Activated CD8-positive, alpha-beta memory T cell treated with anti-CD3 and anti-CD28 coated beads, Interleukin-2, amount 50 U/mL, for 1 hour (primary cell): ENCODE data around the gene KCNK7.

ENCODE experiments used
- DNase-seq: peaks from one replicate; pipeline ENCODE4 v3.0.0-alpha.2; 2020; ENCODE audit errors: extremely low read depth

Gene KCNK7

DNA sequence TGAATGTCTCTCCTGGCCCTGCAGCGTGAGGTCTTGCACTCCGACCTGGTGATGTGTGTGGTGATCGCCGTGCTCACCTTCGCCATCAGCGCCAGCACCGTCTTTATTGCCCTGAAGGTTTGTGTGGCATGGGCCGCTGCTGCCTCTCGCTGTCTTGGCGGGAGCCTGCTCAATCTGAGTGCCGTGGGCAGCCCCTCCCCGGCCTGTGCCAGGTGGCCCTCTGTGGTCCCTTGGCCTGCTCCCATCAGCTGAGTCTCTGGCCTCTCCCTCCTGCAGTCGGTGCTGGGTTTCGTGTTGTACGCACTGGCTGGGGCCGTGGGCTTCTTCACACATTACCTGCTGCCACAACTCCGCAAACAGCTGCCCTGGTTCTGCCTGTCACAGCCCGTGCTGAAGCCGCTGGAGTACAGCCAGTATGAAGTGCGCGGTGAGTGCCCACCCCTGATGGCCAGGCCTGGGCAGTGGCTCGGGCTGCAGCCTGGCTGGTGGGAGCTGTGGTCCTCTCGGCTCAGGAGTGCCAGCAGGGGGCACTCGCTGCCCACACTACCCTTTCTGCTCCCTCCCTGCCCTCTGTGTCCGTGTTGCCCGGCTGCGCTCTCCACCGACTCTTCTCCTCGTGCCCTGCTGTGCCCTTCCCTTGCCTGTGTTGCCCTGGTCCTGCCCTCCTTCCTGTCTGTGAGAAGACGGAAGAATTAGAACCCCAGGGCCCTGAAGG, 30.2 kb upstream of the KCNK7 start:
- no peak for DNase-seq

DNA sequence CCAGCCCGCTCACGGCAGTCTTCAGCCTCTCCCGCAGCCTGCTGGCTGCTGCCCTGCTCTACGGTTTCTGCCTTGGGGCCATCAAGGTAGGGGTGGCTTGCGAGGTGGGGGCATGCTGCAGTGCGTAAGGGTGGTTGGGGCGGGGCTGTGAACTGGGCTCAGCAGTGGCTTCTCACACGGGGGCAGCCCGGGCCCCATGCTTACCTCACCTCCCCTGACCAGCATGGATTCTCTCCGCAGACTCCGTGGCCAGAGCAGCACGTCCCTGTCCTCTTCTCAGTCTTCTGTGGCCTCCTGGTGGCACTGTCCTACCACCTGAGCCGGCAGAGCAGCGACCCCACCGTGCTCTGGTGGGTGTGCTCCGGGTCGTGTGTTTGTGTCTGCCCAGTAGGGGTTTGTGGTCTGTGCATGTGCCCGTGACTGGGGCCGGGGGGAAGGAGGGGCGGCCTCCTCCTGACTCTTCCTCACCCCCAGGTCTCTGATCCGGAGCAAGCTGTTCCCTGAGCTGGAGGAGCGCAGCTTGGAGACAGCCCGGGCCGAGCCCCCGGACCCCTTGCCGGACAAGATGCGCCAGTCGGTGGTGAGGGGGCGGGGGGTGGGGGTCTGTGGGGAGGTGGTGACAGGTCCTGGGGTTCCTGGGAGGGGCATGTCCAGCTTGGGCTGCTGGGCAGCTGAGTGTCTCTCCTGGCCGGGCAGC, 29.5 kb upstream of the KCNK7 start:
- DNase-seq: no peak

DNA sequence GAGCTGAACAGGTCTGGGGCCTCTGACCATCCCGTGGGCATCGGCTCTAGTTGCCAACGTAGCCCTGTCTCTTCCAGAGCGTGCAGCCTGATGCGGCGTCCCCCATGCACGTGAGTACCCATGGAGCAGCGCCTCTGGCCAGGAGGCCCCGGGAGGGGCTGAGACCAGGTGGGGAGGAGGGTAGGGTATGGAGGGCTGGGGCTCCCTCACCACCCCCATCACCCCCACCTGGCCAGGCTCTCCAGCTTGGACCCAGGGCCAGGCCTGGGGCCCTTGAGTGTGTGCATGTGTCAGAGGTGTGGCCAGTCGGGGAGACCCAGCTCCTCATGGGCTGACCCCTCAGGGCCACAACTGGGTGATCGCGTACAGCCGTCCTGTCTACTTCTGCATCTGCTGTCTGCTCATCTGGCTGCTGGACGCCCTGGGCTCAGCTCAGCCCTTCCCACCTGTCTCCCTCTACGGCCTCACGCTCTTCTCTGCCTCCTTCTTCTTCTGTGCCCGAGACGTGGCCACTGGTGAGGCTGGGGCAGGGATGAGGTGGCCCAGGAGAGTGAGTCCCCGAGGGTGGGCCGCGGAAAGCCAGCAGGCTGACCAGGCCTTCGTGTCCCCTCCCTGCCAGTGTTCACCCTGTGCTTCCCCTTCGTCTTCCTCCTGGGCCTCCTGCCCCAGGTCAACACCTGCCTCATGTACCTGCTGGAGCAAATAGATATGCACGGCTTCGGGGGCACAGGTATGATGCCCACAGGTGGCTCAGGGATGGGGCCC, 28.4 kb upstream of the KCNK7 start:
- no peak for DNase-seq

DNA sequence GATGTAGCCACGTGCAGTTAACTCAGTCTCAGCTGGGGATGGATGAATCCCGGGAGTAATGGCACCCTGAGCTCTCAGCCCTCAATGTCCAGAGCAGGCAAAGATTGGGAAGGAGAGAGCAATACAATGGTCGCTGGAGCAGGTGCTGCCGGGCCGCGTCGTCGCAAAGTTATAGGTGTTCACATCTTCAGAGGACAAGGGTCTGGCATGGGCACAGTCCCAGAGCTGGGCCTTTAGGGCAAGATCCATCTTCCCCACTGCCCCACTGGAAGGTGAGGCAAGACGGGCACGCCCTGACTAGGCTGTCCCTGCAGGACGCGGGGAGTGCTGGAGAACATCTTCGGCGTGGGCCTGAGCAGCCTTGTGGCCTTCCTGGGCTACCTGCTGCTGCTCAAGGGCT, 27.6 kb upstream of the KCNK7 start:
- DNase-seq: no peak

DNA sequence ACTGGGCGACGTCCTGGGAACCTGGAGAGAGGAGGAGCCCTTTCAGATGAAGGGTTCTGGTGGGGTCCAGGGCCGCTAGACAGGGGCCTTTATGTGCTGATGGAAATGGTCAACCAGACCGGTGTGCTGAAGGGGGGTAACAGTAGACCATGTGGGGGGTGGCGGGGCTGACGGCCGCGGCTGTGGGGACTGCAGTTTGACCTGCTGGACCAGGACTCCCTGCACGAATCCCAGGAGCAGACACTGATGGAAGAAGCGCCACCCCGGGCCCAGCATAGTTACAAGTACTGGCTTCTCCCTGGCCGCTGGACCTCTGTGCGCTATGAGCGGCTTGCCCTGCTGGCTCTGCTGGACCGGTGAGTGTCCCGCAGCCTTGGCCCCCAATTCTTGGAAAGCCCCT, 26.4 kb upstream of the KCNK7 start:
- no peak for DNase-seq

DNA sequence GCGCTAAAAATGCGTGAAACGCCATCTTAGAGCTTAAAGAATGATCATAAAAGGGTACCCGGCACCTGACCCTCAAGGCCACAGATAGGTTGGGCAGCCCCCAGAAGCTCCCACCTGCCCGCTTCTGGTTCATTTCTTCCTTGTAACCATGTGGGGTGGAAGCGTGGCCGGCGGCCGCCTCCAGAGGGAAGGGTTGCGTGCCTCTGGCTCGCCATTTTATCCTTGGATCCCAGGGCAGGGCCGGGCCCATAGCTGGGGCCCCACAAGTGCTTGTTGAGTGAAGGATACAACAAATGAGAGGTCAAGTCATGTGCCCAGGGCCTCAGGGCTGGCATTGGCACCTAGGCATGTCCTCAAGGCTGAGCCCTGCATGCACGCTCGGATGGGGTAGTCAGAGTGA, 25.9 kb upstream of the KCNK7 start:
- no peak for DNase-seq

DNA sequence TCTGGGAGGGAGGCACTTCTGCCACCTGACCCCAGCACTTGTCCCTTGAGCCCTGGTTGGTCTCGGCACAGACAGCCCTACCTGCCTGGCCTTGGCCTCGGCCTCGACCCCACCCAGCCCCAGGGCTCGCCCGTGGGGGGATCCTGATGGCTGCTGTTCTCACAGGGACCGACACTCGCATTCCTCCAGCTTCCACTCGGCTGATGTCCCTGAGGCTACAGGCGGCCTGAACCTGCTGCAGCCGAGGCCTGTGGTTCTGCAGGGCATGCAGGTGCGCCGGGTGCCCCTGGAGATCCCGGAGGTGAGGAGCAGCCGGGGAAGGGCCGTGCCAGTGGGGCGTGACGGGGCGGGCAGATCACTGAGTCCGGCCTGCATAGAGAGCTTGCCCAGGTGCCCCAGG, 25.1 kb upstream of the KCNK7 start:
- DNase-seq: no peak

DNA sequence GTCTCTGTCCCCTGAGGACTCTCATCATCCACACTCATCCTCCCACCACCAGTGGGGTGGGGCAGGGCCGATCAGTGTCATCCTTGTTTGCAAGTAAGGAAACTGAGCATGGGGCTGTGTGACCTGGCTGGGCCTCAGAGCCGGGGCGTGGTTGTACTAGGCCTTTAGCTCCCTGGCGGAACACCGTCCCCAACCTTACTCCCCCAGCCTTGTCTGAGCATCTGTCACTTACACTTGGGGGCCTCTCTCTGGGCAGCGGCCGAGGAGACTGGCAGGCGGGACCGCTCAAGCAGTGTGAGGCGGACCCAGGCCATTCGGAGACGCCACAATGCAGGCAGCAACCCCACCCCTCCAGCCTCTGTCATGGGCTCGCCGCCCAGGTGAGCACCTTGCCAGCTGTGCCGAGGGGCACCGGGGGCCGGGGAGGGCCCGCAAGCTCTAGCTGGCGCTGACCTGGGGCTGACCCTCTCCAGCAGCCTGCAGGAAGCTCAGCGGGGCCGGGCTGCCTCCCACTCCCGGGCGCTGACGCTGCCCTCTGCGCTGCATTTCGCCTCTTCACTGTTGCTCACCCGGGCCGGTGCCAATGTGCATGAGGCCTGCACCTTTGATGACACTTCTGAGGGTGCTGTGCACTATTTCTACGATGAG, 23.8 kb upstream of the KCNK7 start:
- no peak for DNase-seq

DNA sequence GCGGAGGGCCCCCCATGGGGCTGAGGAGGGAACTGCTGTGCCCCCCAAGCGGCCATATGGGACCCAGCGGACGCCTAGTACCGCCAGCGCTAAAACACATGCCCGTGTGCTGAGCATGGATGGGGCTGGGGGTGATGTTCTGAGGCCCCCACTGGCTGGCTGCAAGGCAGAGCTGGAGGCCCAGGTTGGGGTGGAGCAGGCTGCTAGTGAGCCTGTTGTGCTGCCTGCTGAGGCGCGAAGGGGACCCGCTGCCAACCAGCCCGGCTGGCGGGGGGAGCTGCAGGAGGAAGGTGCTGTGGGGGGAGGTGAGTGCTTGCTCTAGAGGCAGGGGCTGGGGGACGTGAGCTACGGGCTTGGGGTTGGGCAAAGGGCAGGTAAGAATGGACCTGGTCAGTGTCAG, 23.2 kb upstream of the KCNK7 start:
- no peak for DNase-seq

DNA sequence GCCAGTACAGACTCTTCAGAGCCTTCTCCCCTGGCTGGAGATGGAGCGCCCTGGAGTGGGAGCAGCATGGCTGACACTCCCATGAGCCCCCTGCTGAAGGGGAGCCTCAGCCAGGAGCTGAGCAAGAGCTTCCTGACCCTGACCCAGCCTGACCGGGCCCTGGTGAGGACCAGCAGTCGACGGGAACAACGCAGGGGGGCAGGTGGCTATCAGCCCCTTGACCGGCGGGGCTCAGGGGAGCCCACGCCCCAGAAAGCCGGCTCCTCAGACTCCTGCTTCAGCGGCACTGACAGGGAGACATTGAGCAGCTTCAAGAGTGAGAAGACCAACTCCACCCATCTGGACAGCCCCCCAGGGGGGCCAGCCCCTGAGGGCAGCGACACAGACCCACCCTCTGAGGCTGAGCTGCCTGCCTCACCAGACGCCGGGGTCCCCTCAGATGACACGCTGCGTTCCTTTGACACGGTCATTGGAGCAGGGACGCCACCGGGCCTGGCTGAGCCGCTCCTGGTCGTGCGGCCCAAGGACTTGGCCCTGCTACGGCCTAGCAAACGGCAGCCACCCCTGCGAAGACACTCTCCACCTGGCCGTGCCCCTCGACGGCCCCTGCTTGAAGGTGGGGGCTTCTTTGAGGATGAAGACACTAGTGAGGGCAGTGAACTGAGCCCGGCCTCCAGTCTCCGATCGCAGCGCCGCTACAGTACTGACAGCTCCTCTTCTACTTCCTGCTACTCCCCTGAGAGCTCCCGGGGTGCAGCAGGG, 22.6 kb upstream of the KCNK7 start:
- no peak for DNase-seq

DNA sequence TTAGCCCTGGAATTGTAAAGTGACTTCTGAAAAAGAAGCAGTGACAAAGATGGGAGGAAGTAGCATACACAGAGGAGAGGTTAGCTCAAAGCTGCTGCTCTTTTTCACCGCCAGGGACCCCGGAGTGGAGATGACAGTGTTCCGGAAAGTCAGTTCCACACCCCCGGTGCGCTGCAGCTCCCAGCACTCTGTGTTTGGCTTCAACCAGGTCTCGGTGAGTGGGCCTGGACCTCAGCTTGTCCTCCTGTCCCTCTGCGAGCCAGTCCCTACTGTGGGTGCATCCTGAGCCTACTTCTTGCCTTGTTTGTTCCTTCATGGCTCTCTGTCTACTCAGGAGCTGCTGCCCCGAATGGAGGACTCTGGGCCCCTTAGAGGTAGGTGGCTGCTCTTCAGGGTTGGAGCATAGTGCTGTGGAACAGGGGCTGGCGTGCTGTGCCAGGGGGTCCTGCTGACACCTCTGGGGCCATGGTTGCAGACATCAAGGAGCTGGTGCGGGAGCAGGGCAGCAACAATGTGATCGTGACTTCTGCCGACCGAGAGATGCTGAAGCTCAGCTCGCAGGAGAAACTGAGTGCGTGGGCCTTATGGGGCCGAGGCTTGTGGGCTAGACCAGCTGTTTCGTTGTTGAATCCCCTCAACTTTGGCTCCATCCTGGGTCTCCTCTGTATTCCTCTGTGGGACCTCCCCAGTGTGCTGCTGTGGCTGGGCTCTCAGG, 21.7 kb upstream of the KCNK7 start:
- DNase-seq: no peak

DNA sequence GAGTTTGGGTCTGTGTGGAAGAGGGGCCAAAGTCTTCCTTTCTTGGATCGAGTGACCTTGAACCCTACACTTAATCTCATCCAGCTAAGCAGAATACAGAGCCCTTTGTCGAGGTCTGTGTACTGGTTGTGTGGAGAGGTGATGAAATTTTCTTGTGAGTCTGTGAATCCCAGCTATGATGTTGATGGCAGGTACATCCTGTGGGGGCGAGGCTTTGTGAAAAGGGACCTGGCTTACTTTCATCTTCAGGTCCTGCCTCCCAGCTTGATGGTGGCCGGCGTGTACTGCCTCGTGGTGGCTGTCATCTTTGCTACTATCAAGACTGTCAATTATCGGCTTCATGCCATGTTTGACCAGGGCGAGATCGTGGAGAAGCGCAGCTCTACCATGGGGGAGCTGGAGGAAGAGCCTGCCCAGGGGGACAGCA, 21.0 kb upstream of the KCNK7 start:
- no peak for DNase-seq

DNA sequence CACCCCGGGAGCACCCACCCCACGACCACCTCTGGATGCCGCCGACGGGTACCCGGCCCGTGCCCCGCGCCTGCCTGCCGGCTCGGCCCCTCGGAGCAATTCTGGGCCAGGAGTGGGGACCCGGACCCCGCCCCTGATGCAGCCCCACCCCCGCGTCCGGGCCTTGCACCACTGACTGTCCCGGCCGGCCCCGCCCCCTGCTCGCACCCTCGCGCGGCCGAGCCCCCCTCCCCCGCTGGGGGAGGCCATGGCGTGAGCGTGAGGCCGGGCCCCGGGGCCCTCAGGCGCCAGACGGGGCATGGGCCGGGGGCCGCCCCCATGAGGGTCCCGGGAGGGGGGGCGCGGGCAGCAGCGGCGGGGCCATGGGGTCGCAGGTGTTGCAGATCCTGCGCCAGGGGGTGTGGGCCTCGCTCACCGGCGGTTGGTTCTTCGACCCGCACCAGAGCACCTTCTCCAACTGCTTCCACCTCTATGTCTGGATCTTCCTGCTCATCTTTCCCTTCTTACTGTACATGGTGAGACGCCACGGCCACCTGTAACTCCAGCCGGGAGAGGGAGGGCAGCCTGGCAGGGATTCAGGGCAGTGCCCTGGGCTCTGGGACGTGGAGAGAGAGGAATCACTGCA, 20.5 kb upstream of the KCNK7 start:
- no peak for DNase-seq

DNA sequence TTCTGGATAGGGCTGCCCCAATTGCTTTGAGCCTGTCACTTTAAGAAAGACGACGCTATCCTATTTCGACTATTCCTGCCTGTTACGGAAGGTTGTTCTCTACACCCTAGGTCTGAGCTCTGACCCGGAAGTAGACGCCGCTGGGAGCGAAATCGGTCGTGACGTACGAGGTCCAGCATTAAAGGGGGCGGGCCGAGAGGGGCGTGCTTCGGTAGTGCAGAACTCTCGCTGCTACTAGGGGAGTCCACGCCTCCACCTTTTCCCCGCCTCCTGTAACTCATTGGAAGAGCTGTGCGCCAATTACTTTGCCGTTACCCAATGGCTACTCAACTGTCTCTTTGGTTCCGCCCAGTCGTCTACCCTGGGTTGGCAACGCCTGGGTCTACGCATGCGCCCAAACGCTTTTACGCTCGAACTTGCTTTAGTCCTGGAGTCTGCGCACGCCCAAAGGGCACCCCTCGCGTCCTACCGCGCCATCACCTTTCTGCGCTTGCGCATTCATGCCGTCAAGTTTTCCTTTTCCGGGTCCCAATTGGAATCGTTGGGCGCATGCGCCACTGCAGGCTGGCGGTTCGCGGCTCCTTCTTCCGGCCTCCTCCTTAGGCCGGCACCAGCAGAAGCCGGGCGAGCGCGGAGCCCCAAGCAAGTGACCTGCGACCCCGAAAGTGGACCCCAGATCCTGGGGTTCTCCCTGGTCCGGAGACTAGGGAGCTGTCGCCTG, 19.8 kb upstream of the KCNK7 start, which contains the start of gene PCNX3:
PCNX3 (plus strand) TSS at position 548 of the 721 bp plus-strand sequence. CDS start 536 bp downstream, outside the sequence.
- DNase-seq: peak; percentile 100

DNA sequence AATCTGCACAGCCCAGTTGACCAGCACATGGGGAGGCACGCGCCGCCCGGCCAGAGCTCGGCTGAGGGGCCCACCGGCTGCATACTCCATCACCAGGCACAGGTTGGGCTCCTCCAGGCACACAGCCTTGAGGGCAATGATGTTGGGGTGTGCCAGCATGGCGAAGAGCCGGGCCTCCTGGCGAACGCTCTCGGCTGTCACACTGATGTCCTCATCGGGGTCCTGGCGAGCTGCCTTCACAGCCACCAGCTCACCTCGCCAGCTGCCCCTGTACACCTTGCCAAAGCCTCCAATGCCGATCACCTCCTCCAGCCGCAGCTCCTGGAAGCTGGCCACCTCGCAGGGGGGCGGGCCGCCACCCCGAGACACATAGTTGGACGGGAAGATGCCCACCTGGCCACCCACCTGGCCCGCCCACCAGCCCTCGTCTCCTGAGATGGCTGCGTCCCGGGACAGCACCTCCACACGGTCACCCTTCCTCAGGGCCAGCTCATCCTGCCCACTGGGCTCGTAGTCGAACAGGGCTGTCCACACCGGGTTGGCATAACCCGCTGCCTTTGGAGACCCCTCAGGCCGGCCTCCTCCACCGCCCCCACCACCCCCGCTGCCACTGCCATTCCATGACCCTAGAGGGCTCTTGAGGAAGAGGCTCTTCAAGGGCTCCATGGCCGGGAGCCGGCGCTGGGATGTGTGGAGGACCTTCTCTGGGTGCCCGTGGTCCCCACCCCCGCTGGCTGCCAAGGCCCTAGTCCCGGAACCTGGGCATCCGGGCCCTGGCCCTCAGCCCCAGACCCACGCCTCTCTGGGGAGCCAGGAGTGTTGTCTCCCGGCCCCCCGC, 17.7 kb upstream of the KCNK7 start:
- DNase-seq: no peak

DNA sequence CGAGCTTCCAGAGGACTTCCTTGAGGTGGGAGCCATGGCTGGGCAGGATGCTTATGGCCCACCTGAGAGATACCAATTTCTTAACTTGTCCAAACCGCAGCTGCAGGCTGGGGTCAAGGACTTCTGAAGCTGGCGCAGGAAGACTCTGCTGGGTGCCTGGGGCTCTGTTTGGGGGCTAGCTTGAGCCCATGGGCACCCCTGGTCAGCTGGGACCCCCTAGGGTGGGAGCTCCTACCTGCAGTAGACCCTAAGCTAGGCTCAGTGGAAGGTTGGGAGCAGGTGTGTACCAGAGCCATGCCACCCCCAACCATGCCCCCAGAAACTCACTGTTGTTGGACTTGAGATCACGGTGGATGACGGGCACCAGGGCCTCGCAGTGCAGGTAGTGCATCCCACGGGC, 17.1 kb upstream of the KCNK7 start:
- DNase-seq: no peak

DNA sequence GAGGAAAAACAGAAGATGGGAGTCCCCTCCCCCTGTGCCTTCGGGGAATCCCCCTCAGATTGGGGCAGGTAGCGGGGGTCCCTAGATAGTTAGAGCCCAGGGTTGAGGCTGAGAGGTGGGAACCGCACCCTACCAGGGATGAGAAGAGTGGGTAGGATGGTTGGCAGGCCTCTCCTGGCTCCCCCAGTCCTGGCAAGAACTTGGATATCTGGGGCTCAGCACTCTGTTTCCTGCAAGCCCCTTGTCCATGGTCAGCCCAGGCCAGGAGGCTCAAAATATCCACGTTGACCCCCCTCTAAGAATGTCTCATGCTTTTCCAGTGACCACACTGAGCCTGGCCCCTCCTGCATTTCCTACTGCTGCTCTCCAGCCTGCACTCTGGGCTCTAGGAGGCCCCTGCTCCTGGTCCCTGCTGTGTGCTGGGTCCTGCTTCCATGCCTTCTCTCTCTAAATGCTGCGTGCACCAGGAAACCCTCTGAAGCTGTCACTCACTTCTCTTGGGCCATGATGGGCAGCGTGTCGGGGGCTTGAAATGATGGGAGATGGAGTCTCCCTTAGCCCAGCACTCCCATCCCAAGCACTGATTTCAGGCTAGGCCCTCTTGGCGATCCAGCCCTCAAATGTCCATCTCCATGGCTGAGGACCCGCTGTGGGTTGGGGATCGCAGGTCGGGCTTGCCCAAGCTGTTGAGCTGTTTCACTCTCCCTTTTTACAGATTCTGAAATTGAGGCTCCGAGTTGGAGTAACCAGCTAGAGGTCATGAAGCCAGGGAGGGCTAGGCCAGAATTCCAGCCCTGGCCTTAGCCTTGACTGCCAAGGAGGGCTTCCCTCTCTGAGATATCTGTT, 16.4 kb upstream of the KCNK7 start:
- DNase-seq: no peak
